Glomerular visceral epithelial cell (primary cell): ENCODE data around the gene UBR7.
A peak's percentile ranks its signal among the peaks of the same experiment; 100 is the strongest.
"Not testable (repeated sequence)": the region's sequence is repeated elsewhere in the genome, so short reads cannot be mapped to it uniquely, and the experiment has no call there.

Source experiments
- DNase-seq: peaks from one replicate; pipeline ENCODE4 v3.0.0-alpha.2; 2016; ENCODE audit errors: extremely low spot score

UBR7 gene

GRCh38 chr14:93195316-93195999 lies 11.6 kb upstream of the UBR7 start:
- DNase-seq: no peak

GRCh38 chr14:93199031-93199430 lies 8.0 kb upstream of the UBR7 start:
- no peak for DNase-seq

- no peak for DNase-seq
These were observed 6.5 kb upstream of the UBR7 start for GRCh38 chr14:93200553-93200952.

GRCh38 chr14:93201155-93201704 lies 5.8 kb upstream of the UBR7 start:
- DNase-seq: no peak

GRCh38 chr14:93207468-93208308 lies 632 bp downstream of the UBR7 start:
- peak; percentile 70 for DNase-seq

- no peak for DNase-seq
These were observed 5.4 kb downstream of the UBR7 start for GRCh38 chr14:93212432-93212831.

- DNase-seq: no peak
These were observed 7.5 kb downstream of the UBR7 start for GRCh38 chr14:93214598-93214997.

- DNase-seq: peak; percentile 52
These were observed 12.2 kb downstream of the UBR7 start for GRCh38 chr14:93219103-93219726.

- DNase-seq: no peak
These were observed 13.5 kb downstream of the UBR7 start for GRCh38 chr14:93220509-93220908.

GRCh38 chr14:93223565-93223964 lies 16.5 kb downstream of the UBR7 start:
- DNase-seq: no peak

- no peak for DNase-seq
These were observed 21.5 kb downstream of the UBR7 start for GRCh38 chr14:93228550-93228949.

- DNase-seq: no peak
These were observed 23.5 kb downstream of the UBR7 start for GRCh38 chr14:93230539-93230938.

GRCh38 chr14:93231129-93231979 lies 24.3 kb downstream of the UBR7 start:
- peak; percentile 24 for DNase-seq

GRCh38 chr14:93232159-93232558 lies 25.1 kb downstream of the UBR7 start:
- no peak for DNase-seq

GRCh38 chr14:93233078-93233477 lies 26.0 kb downstream of the UBR7 start:
- DNase-seq: not testable (repeated sequence)

- DNase-seq: peak; percentile 78
These were observed 27.7 kb downstream of the UBR7 start for GRCh38 chr14:93234798-93235197.

- peak; percentile 75 for DNase-seq
These were observed 33.0 kb downstream of the UBR7 start for GRCh38 chr14:93239869-93240677.

GRCh38 chr14:93240678-93241000 lies 33.6 kb downstream of the UBR7 start:
- no peak for DNase-seq

GRCh38 chr14:93245764-93246420 lies 38.8 kb downstream of the UBR7 start:
- no peak for DNase-seq

- no peak for DNase-seq
These were observed 39.5 kb downstream of the UBR7 start for GRCh38 chr14:93246534-93246933.
